Stimulated activated CD8-positive, alpha-beta memory T cell treated with anti-CD3 and anti-CD28 coated beads, Interleukin-12 subunit alpha, Interleukin-12 subunit beta, amount 100 ng/mL, for 24 hours (primary cell): Measurements from ENCODE around the gene SNF8.

ENCODE experiments used
- DNase-seq: peaks from one replicate; pipeline ENCODE4 v3.0.0-alpha.2; 2020; ENCODE audit errors: extremely low read depth

The SNF8 gene

DNA sequence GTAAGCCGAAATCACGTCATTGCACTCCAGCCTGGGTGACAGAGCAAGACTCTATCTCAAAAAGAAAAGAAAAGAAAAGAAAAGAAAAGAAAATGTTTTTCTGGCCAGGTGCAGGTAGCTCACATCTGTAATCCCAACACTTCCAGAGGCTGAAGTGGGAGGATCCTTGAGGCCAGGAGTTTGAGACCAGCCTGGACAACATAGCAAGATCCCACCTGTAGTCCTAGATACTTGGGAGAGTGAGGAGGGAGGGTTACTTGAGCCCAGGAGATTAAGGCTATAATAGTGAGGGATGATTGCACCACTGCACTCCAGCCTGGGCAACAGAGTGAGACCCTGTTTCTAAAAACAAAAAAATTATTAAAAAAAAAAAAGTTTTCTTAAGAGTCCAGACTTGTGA lies 54.6 kb downstream of the SNF8 start:
- no peak for DNase-seq

GRCh38 chr17:48883171-48883570 lies 61.5 kb downstream of the SNF8 start:
- no peak for DNase-seq

DNA sequence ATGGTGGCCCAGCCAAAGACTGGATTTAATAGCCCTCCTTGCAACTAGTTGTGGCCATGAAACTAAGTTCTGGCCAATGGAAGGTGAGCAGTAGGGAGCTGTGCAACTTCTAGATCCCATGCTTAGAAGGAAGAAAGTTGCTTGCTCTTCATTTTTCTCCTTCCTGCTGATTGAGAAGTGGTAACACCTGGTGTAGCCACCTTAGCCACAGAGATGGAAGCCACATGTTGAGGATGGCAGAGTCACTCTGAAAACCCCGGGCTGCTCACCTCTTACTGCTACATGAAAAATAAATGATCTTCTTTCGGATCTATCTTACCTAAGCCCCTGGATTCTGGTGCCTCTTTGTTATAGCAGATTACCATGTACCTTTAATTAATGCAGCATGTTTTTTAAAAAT lies 62.4 kb downstream of the SNF8 start:
- DNase-seq = no peak
